ENCODE results near the gene ASPG.

DNA sequence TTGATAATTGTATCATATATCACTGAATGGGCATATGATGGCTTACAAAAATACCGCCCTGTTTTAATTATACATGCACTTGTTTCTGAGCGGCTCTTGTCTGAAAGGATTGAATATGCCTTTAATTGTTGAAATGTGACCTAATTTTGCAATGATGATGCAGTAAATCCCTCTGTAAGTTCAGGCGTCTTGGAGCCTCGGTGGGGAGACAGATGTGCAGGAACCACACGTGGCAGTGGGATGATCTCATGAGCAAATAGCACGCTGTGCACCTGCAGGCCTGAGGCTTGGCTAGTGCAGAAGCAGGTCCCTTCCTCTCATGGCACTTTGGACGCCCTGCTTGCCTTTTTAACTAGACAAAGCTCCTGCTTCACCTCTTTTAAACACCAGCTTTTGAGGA, 49.3 kb upstream of the ASPG start:
- TF ChIP-seq, protein P1, sequence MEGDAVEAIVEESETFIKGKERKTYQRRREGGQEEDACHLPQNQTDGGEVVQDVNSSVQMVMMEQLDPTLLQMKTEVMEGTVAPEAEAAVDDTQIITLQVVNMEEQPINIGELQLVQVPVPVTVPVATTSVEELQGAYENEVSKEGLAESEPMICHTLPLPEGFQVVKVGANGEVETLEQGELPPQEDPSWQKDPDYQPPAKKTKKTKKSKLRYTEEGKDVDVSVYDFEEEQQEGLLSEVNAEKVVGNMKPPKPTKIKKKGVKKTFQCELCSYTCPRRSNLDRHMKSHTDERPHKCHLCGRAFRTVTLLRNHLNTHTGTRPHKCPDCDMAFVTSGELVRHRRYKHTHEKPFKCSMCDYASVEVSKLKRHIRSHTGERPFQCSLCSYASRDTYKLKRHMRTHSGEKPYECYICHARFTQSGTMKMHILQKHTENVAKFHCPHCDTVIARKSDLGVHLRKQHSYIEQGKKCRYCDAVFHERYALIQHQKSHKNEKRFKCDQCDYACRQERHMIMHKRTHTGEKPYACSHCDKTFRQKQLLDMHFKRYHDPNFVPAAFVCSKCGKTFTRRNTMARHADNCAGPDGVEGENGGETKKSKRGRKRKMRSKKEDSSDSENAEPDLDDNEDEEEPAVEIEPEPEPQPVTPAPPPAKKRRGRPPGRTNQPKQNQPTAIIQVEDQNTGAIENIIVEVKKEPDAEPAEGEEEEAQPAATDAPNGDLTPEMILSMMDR (IDR thresholded peaks at IDR 0.05; ENCODE audit: low read depth, low read length, poor library complexity, severe bottlenecking): no peak
- no peak for TF ChIP-seq EZH2phosphoT487 (IDR thresholded peaks at IDR 0.05; ENCODE audit: borderline replicate concordance, low read length)

Measured in DOHH2 (cell line).